ENCODE data around the gene NUP210L.

- no peak for TF ChIP-seq PKNOX1 (IDR thresholded peaks at IDR 0.05)
- no peak for TF ChIP-seq SUZ12 (IDR thresholded peaks at IDR 0.05)
- TF ChIP-seq ZNF384 (IDR thresholded peaks at IDR 0.05) = no peak
- no peak for TF ChIP-seq FOXK2 (IDR thresholded peaks at IDR 0.05)
- TF ChIP-seq BHLHE40 (IDR thresholded peaks at IDR 0.05; ENCODE audit: borderline replicate concordance) = no peak
- TF ChIP-seq SP1 (IDR thresholded peaks at IDR 0.05) = no peak
Observed at GRCh38 chr1:154097873-154098272, 57.0 kb downstream of the NUP210L start.

Data from HEK293T (cell line).